GM06990 (cell line): ENCODE data around the gene PRRX2.
A peak's percentile ranks its signal among the peaks of the same experiment; 100 is the strongest.

Source experiments
- DNase-seq: peaks from one replicate; pipeline ENCODE4 v3.0.0-alpha.2; 2011; ENCODE audit not compliant: insufficient read length; ENCODE audit errors: extremely low read depth
- H3K27me3 ChIP-seq: replicated peaks from 2 replicates; pipeline ENCODE4 v1.6.0; 2011; ENCODE audit warnings: low read length; ENCODE audit not compliant: control insufficient read depth, insufficient read depth
- H3K36me3 ChIP-seq: 2 replicates; pipeline ENCODE4 v1.5.1; 2011; ENCODE audit warnings: low read length; ENCODE audit not compliant: control insufficient read depth, insufficient read depth
- H3K4me3 ChIP-seq: replicated peaks from 2 replicates; pipeline ENCODE4 v1.5.1; 2011; ENCODE audit warnings: low read depth, mild to moderate bottlenecking, control low read depth, low read length
- CTCF ChIP-seq: IDR thresholded peaks from 2 replicates; pipeline ENCODE4 v1.5.1; 2011; ENCODE audit warnings: low read length, control low read depth, mild to moderate bottlenecking, inconsistent platforms; ENCODE audit not compliant: insufficient read depth, poor library complexity, severe bottlenecking

Gene PRRX2

GRCh38 chr9:129720865-129721545 is 55.6 kb downstream of the PRRX2 start:
- Histone ChIP-seq H3K36me3 (no peaks in the 10 kb centered on the region), H3K4me3 (no peak overlapping the region), H3K27me3 (no peaks in the 10 kb centered on the region)
- DNase-seq, result no peak
- peak; percentile 30 for TF ChIP-seq CTCF

GRCh38 chr9:129722913-129723312 is 57.5 kb downstream of the PRRX2 start:
- DNase-seq, result no peak
- no peak for TF ChIP-seq CTCF
- H3K4me3 ChIP-seq, result no peak overlapping the region
- H3K27me3 ChIP-seq, result no peaks in the 10 kb centered on the region
- no peaks in the 10 kb centered on the region for H3K36me3 ChIP-seq

GRCh38 chr9:129724456-129725190 is 59.2 kb downstream of the PRRX2 start:
- DNase-seq, result no peak
- no peak for TF ChIP-seq CTCF
- Histone ChIP-seq H3K27me3 (no peaks in the 10 kb centered on the region), H3K36me3 (no peaks in the 10 kb centered on the region), H3K4me3 (no peak overlapping the region)

- Histone ChIP-seq H3K4me3 (no peak overlapping the region), H3K27me3 (no peaks in the 10 kb centered on the region), H3K36me3 (no peaks in the 10 kb centered on the region)
- no peak for DNase-seq
- no peak for TF ChIP-seq CTCF
Measured at GRCh38 chr9:129725795-129726251, 60.4 kb downstream of the PRRX2 start.

GRCh38 chr9:129726322-129727160 is 61.1 kb downstream of the PRRX2 start:
- DNase-seq, result peak; percentile 37
- H3K4me3 ChIP-seq, result no peak overlapping the region
- peak; percentile 98 for TF ChIP-seq CTCF

More at GRCh38 chr9:129726322-129727160, 61.1 kb downstream of the PRRX2 start:
- Histone ChIP-seq H3K27me3 (no peaks in the 10 kb centered on the region), H3K36me3 (no peaks in the 10 kb centered on the region)
